Fibroblast of the aortic adventitia (primary cell): Measurements from ENCODE around the gene PAX4. TPM values are rescaled to one million over a fixed set of nuclear protein-coding genes. Genes with fewer than 3 reads are reported as not detected.
A peak's percentile ranks its signal among the peaks of the same experiment; 100 is the strongest.

Experiments
- DNase-seq: peaks from one replicate; pipeline ENCODE4 v3.0.0-alpha.2; 2010; ENCODE audit warnings: low read depth
- H3K4me3 ChIP-seq: 2 replicates; pipeline ENCODE4 v1.5.1; 2011; ENCODE audit warnings: low read depth, mild to moderate bottlenecking, control low read depth, low read length, moderate library complexity
- CTCF ChIP-seq: IDR thresholded peaks from 2 replicates; pipeline ENCODE4 v1.5.1; 2011; ENCODE audit warnings: mild to moderate bottlenecking, low read length, control low read depth, inconsistent platforms; ENCODE audit not compliant: insufficient read depth
- total RNA-seq: library from RNA; depleted of rRNA; stranded (reverse); fragments of >200 nt; gene quantifications from 2 replicates; pipeline ENCODE4 v1.2.3, GENCODE V29; 2012; ENCODE audit warnings: low replicate concordance

PAX4 gene, protein sequence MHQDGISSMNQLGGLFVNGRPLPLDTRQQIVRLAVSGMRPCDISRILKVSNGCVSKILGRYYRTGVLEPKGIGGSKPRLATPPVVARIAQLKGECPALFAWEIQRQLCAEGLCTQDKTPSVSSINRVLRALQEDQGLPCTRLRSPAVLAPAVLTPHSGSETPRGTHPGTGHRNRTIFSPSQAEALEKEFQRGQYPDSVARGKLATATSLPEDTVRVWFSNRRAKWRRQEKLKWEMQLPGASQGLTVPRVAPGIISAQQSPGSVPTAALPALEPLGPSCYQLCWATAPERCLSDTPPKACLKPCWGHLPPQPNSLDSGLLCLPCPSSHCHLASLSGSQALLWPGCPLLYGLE
- not detected in 2 replicates for total RNA-seq

- no peak within 1 kb of the TSS for H3K4me3 ChIP-seq
- DNase-seq, result no peak
- TF ChIP-seq CTCF, result no peak
These were observed at the start of gene PAX4 for GRCh38 chr7:127618042-127618441. Gene PAX4, minus strand, starts transcription at chr7:127618142. Its CDS starts 2,214 bp downstream, at chr7:127615928.

DNA sequence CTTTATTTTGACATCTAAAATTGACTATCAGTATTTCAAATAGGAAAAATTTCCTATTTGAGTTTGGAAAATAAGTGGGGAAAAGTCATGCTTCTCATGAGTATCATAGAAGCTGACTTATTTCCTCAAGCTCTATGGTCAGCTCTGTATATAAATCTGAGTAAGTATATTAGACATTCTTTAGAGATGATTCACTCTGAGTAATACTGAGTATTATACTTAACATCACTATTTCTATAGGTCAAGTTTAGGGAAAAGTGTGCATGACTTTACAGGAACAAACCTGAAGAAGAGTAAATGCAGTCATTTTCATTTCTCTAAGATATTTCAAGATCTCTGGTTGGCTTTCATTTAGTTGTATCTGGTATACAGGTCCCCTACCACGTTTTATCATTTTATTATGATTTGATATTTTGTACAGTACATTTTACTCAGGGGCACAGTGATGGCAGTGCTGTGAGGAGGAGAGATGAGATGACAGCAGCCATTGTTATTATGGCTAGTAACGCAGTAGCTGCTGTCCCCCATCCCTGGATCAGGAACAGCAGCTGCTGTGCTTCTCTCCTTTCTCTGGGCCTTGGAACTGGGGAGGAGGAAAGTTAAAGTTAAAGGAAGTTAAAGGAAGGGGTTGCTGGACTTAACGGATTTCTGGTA lies 49.2 kb upstream of the PAX4 start:
- no peak for TF ChIP-seq CTCF
- peak; percentile 49 for DNase-seq
- no peak overlapping the region for H3K4me3 ChIP-seq

DNA sequence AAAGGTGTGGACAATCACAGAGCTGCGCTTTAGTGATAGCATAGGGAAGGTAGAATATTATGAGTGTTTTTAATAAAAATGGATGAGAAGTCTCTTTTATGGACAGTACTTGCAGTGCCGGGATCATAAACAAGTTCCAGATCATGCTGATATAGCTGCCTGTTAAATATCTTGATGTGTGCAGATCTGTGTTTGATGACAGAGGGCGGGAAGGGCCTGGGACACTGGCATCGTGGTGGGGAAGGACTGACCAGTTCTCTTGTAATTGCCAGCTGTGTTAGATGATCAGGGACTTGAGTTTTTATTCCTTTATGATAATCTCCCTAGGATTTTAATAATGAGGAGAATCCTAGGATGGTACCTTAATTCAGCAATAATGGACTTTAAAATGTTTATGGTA lies 48.7 kb upstream of the PAX4 start:
- DNase-seq, result no peak
- TF ChIP-seq CTCF, result no peak
- H3K4me3 ChIP-seq, result no peak overlapping the region

- no peak for TF ChIP-seq CTCF
- no peak overlapping the region for H3K4me3 ChIP-seq
- no peak for DNase-seq
These were observed 48.0 kb upstream of the PAX4 start for GRCh38 chr7:127665922-127666321.

- no peak overlapping the region for H3K4me3 ChIP-seq
- TF ChIP-seq CTCF, result no peak
- DNase-seq, result no peak
These were observed 41.2 kb upstream of the PAX4 start for GRCh38 chr7:127658970-127659630.

- H3K4me3 ChIP-seq, result no peak overlapping the region
- TF ChIP-seq CTCF, result no peak
- DNase-seq, result no peak
These were observed 39.6 kb upstream of the PAX4 start for GRCh38 chr7:127657500-127657899.
